ENCODE data around the gene RPL14. TPM values are rescaled to one million over a fixed set of nuclear protein-coding genes. Genes with fewer than 3 reads are reported as not detected.

RPL14 gene
- total RNA-seq (2013; cell fraction: nucleolus; rRNA removed) = 117 and 124 TPM in 2 replicates
- total RNA-seq (2014; rRNA removed) = 586 and 696 TPM in 2 replicates
- 1,267 and 1,271 TPM in 2 replicates for total RNA-seq (2014; rRNA removed; fragmentation: Illumina TruSeq; extraction: Trizol)
- total RNA-seq (2021) = 3,008 and 3,127 TPM in 2 replicates
- 1,015 TPM for polyA plus RNA-seq (2011; ENCODE audit: low read depth)
- polyA plus RNA-seq (2011; rRNA removed) = 530 and 533 TPM in 2 replicates
- 370 and 403 TPM in 2 replicates for polyA plus RNA-seq (2011; cell fraction: cytosol; rRNA removed)
- 174 and 184 TPM in 2 replicates for polyA plus RNA-seq (2011; cell fraction: nucleus; rRNA removed)
- 1,938 and 2,288 TPM in 2 replicates for polyA plus RNA-seq (2012)
- polyA plus RNA-seq (2014; fragmentation: Illumina TruSeq; extraction: Trizol) = 1,545 and 1,707 TPM in 2 replicates
- polyA plus RNA-seq (2014; fragmentation: Nextera tagmentation; extraction: Ambion mirVana) = 1,000 to 10,000 TPM; 1,643 to 2,149 TPM
- 927 and 1,005 TPM in 2 replicates for polyA plus RNA-seq (2014; rRNA removed)
- 100 to 1,000 TPM; 806 to 849 TPM for polyA plus RNA-seq (2016; fragmentation: Nextera tagmentation; extraction: Ambion mirVana)
- 216 and 280 TPM in 2 replicates for polyA minus RNA-seq (2011; rRNA and poly(A)+ RNA removed)
- polyA minus RNA-seq (2011; cell fraction: cytosol; rRNA and poly(A)+ RNA removed) = 447 and 470 TPM in 2 replicates
- polyA minus RNA-seq (2011; cell fraction: nucleus; rRNA and poly(A)+ RNA removed) = 71.4 and 87.4 TPM in 2 replicates
- percentile 97 among the genes with signal in this experiment for Bru-seq, nascent RNA
- BruChase-seq, experiment 1, labeled RNA remaining after a 6-hour chase = percentile 98 among the genes with signal in this experiment
- percentile 97 among the genes with signal in this experiment for BruChase-seq, experiment 2, labeled RNA remaining after a 2-hour chase
- long read RNA-seq, experiment 1, full-length matches to known transcripts = 703 of 727 reads
- long read RNA-seq, experiment 1, partial matches to known transcripts = 19 of 727 reads
- long read RNA-seq, experiment 1, other reads (novel, unspliced or antisense) = 5 of 727 reads
- long read RNA-seq, experiment 2, full-length matches to known transcripts = 2,098 of 2,149 reads
- long read RNA-seq, experiment 2, partial matches to known transcripts = 38 of 2,149 reads
- long read RNA-seq, experiment 2, other reads (novel, unspliced or antisense) = 13 of 2,149 reads

DNA sequence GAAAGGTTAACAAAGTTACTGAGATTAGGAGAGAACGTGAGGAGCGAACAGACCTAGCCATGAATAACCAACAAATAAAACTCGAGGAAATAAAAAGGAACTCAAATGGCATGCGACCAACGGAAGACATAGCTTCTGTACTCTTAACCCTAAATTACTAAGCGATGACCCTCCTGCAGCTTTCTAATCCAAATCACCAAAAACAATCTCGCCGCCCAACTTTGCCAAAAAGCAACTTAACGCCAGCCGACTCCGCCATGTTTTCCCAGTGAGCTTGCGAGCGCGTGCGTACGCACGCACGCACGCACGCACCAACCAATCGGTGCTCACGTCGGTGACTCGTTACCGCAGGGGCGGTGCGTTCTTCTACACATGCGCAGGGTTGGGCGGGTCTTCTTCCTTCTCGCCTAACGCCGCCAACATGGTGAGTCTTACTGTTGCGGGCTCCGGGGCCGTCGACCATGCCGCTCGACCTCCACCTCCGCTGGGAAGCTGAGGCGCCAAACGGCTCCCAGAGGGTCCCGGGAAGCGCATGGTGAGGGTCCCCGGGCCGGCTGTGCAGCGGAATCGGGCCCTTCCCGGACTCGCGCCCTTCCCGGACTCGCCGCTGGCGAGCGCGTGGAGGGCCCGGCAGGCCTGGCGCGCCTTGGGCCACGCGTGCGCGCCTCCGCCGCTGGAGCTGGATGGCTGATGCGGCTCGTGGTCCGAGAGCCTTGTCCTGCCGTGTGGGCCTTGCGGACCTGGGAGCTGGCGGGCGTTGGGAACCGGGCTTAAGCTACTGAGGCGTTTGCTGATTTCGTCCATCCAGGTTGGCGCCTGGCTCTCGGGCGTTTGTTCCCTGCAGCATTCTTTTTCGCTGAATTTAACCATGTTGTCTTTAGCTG is at the start of gene RPL14:
RPL14 (plus strand) TSS at position 400 of the 884 bp plus-strand sequence; CDS start at position 533, 133 bp downstream.
- Histone ChIP-seq H3K36me3 (ENCODE audit: control insufficient read depth in 2 of 2, insufficient read depth in 2 of 2, low read length in 1 of 2) (peaks cover 7 to 23% of the 10 kb centered on the region in 2 experiments), H3K79me2 (ENCODE audit: control insufficient read depth, insufficient read depth, low read length) (peaks cover 33% of the 10 kb centered on the region), H3K4me1 (ENCODE audit: control insufficient read depth, insufficient read depth, low read length) (peaks cover 5% of the 10 kb centered on the region), H3K27me3 (replicated peaks in 1 of 2; ENCODE audit: control insufficient read depth in 2 of 2, insufficient read depth in 2 of 2, low read length in 1 of 2) (no peaks in the 10 kb centered on the region), H4K20me1 (ENCODE audit: control insufficient read depth, insufficient read depth) (no peaks in the 10 kb centered on the region), H2AFZ (ENCODE audit: control insufficient read depth, low read depth, low read length) (peak within 1 kb of the TSS; percentile 92), H3K4me3 (peak within 1 kb of the TSS; percentile 93), H3K9me3 (replicated peaks; ENCODE audit: control insufficient read depth, insufficient read depth, low read length) (no peaks in the 10 kb centered on the region), H3K4me2 (ENCODE audit: control insufficient read depth, insufficient read depth) (peak within 1 kb of the TSS; percentile 81), H3K9ac (ENCODE audit: control insufficient read depth, insufficient read depth, low read length) (peak within 1 kb of the TSS; percentile 88), H3K27ac (ENCODE audit: control insufficient read depth, insufficient read depth) (peak within 1 kb of the TSS; percentile 84)
- ATAC-seq = peak; percentile 85
- CTCF ChIA-PET = interaction anchor here (0.7 to 1.0 kb wide), 3 partner anchors 67 to 270 kb away, joined by 4 to 9 read pairs (median 6); partner anchors contain the start of gene ZNF621
- peak; percentile 56 for FAIRE-seq
- SMC1A ChIA-PET (ENCODE audit: uncharacterized antibody, unreplicated experiment) = interaction anchor here (1.1 kb wide), 1 partner anchor 67 kb away, joined by 3 read pairs; no protein-coding TSS in a partner anchor
- in situ Hi-C loops (cut with MboI) (no loop called here), intact Hi-C loops (cut with micrococcal nuclease; ENCODE audit: unreplicated experiment) (loop anchor here (2.0 to 10.0 kb wide), 3 partner anchors 20 to 745 kb away; partner anchors contain the start of gene ZNF619)
- DNase-seq (ENCODE audit: low read depth, low spot score) = peak; percentile 84
- BruUV-seq (replicated peaks) = no TSS peak
- under 1% methylated on average over 67 of the region's 79 CpGs for WGBS (ENCODE audit: insufficient coverage, insufficient replicate concordance, low lambda C conversion rate, missing lambda C conversion rate)
- POLR2A ChIA-PET = interaction anchor here (0.9 to 2.2 kb wide), 7 partner anchors 9 to 148 kb away, joined by 3 to 20 read pairs (median 4); partner anchors contain the start of genes ZNF619 and ZNF620
- RAD21 ChIA-PET (ENCODE audit: unreplicated experiment) = interaction anchor here (0.6 to 1.4 kb wide), 4 partner anchors 20 to 682 kb away, joined by 3 to 4 read pairs (median 4); partner anchors contain the start of gene ZNF619
- peak; percentile 68 for TF ChIP-seq RUNX3 (IDR thresholded peaks at IDR 0.05; ENCODE audit: low read length)
- no peak for TF ChIP-seq EP300 (IDR thresholded peaks at IDR 0.05; ENCODE audit: borderline replicate concordance in 1 of 2, control insufficient read depth in 1 of 2, low read depth in 2 of 2, low read length in 2 of 2)
- TF ChIP-seq MTA2 (IDR thresholded peaks at IDR 0.05; ENCODE audit: low read depth) = no peak
- peak; percentile 84 for TF ChIP-seq BACH1 (IDR thresholded peaks at IDR 0.05; ENCODE audit: borderline replicate concordance)
- TF ChIP-seq, protein P1, sequence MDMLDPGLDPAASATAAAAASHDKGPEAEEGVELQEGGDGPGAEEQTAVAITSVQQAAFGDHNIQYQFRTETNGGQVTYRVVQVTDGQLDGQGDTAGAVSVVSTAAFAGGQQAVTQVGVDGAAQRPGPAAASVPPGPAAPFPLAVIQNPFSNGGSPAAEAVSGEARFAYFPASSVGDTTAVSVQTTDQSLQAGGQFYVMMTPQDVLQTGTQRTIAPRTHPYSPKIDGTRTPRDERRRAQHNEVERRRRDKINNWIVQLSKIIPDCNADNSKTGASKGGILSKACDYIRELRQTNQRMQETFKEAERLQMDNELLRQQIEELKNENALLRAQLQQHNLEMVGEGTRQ (IDR thresholded peaks at IDR 0.05; ENCODE audit: borderline replicate concordance, low read depth, low read length) = no peak
- no peak for TF ChIP-seq ZNF622 (IDR thresholded peaks at IDR 0.05)
- TF ChIP-seq ZNF24 (IDR thresholded peaks at IDR 0.05) = peak; percentile 41; the same call in 1 of the 2 replicates
- TF ChIP-seq, protein P2, sequence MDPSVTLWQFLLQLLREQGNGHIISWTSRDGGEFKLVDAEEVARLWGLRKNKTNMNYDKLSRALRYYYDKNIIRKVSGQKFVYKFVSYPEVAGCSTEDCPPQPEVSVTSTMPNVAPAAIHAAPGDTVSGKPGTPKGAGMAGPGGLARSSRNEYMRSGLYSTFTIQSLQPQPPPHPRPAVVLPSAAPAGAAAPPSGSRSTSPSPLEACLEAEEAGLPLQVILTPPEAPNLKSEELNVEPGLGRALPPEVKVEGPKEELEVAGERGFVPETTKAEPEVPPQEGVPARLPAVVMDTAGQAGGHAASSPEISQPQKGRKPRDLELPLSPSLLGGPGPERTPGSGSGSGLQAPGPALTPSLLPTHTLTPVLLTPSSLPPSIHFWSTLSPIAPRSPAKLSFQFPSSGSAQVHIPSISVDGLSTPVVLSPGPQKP (IDR thresholded peaks at IDR 0.05; ENCODE audit: low read depth, low read length) = no peak
- peak; percentile 81; the same call in 1 of the 2 replicates for TF ChIP-seq RB1 (IDR thresholded peaks at IDR 0.05; ENCODE audit: borderline replicate concordance)
- TF ChIP-seq ZNF384 (IDR thresholded peaks at IDR 0.05; ENCODE audit: borderline replicate concordance, low read depth, low read length) = no peak
- TF ChIP-seq BHLHE40 (IDR thresholded peaks at IDR 0.05; ENCODE audit: borderline replicate concordance in 1 of 2, low read depth in 2 of 2, low read length in 1 of 2) = peak; percentile 63 to 81
- TF ChIP-seq, protein P3, sequence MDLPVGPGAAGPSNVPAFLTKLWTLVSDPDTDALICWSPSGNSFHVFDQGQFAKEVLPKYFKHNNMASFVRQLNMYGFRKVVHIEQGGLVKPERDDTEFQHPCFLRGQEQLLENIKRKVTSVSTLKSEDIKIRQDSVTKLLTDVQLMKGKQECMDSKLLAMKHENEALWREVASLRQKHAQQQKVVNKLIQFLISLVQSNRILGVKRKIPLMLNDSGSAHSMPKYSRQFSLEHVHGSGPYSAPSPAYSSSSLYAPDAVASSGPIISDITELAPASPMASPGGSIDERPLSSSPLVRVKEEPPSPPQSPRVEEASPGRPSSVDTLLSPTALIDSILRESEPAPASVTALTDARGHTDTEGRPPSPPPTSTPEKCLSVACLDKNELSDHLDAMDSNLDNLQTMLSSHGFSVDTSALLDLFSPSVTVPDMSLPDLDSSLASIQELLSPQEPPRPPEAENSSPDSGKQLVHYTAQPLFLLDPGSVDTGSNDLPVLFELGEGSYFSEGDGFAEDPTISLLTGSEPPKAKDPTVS (IDR thresholded peaks at IDR 0.05; ENCODE audit: low read depth, low read length) = no peak

All from GM12878 (cell line).